ENCODE data around the gene LRCH1. TPM values are rescaled to one million over a fixed set of nuclear protein-coding genes. Genes with fewer than 3 reads are reported as not detected.
A peak's percentile ranks its signal among the peaks of the same experiment; 100 is the strongest.

The LRCH1 gene
- total RNA-seq, 2 experiments from 2014 or later: 19.8 to 20.9 TPM

- H3K4me1 Mint-ChIP-seq: peaks cover 39% of the 10 kb centered on the region
- H3K27ac Mint-ChIP-seq: no peak overlapping the region
- no peaks in the 10 kb centered on the region for H3K27me3 Mint-ChIP-seq
- no peak for DNase-seq
- H3K36me3 Mint-ChIP-seq: no peaks in the 10 kb centered on the region
- H3K4me3 Mint-ChIP-seq: no peak overlapping the region
- no peaks in the 10 kb centered on the region for H3K9me3 Mint-ChIP-seq (ENCODE audit: low read depth)
- ATAC-seq: no peak
- CTCF ChIA-PET: interaction anchor here (1.1 to 1.6 kb wide), 5 partner anchors 11 to 165 kb away, joined by 3 to 5 read pairs (median 3); no protein-coding TSS in a partner anchor
These were observed 3.4 kb downstream of the LRCH1 start for GRCh38 chr13:46556418-46556779.

GRCh38 chr13:46559272-46559805 is 6.4 kb downstream of the LRCH1 start:
- Mint-ChIP-seq H3K9me3 (ENCODE audit: low read depth) (no peaks in the 10 kb centered on the region), H3K4me1 (peaks cover 25% of the 10 kb centered on the region), H3K27me3 (no peaks in the 10 kb centered on the region), H3K4me3 (no peak overlapping the region), H3K27ac (no peak overlapping the region), H3K36me3 (peaks cover 4% of the 10 kb centered on the region)
- no peak for DNase-seq
- CTCF ChIA-PET: interaction anchor here (2.7 kb wide), 1 partner anchor 8 kb away, joined by 12 read pairs; no protein-coding TSS in a partner anchor
- ATAC-seq: no peak

- no peak for ATAC-seq
- Mint-ChIP-seq H3K9me3 (ENCODE audit: low read depth) (no peaks in the 10 kb centered on the region), H3K36me3 (peaks cover 4% of the 10 kb centered on the region), H3K27me3 (no peaks in the 10 kb centered on the region), H3K27ac (no peak overlapping the region), H3K4me3 (no peak overlapping the region), H3K4me1 (peaks cover 18% of the 10 kb centered on the region)
- no peak for DNase-seq
- CTCF ChIA-PET: interaction anchor here (2.7 kb wide), 1 partner anchor 9 kb away, joined by 12 read pairs; no protein-coding TSS in a partner anchor
These were observed 7.8 kb downstream of the LRCH1 start for GRCh38 chr13:46560778-46561177.

- Mint-ChIP-seq H3K36me3 (peaks cover 4% of the 10 kb centered on the region), H3K4me1 (peaks cover 16% of the 10 kb centered on the region), H3K27ac (no peak overlapping the region), H3K4me3 (no peak overlapping the region), H3K27me3 (no peaks in the 10 kb centered on the region), H3K9me3 (ENCODE audit: low read depth) (no peaks in the 10 kb centered on the region)
- CTCF ChIA-PET: interaction anchor here (2.7 kb wide), 1 partner anchor 10 kb away, joined by 12 read pairs; no protein-coding TSS in a partner anchor
- no peak for DNase-seq
- ATAC-seq: no peak
These were observed 8.3 kb downstream of the LRCH1 start for GRCh38 chr13:46561286-46561685.

DNA sequence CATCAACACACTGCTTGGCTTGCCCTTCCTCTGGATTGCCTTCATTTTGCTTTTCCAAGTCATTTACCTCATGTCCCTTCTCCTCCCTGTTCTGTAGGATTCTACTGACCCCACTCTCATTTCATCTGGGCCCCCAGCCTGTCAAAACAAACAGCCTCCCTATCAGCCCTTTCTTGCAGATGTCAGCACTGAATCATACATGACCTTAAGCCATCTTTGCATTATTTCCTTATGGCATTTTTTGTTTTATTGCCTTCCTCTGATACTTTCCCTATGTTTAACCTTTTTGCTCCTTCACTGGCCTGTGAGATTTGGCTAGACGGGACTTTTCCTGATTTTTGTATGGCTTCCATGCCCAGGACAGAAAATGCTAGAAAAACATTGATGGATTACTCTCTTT is 8.7 kb downstream of the LRCH1 start:
- DNase-seq (no peak), ATAC-seq (no peak)
- CTCF ChIA-PET: interaction anchor here (2.7 kb wide), 1 partner anchor 10 kb away, joined by 12 read pairs; no protein-coding TSS in a partner anchor
- Mint-ChIP-seq H3K36me3 (peaks cover 4% of the 10 kb centered on the region), H3K27me3 (no peaks in the 10 kb centered on the region), H3K4me1 (peaks cover 13% of the 10 kb centered on the region), H3K27ac (no peak overlapping the region), H3K9me3 (ENCODE audit: low read depth) (no peaks in the 10 kb centered on the region), H3K4me3 (no peak overlapping the region)

DNA sequence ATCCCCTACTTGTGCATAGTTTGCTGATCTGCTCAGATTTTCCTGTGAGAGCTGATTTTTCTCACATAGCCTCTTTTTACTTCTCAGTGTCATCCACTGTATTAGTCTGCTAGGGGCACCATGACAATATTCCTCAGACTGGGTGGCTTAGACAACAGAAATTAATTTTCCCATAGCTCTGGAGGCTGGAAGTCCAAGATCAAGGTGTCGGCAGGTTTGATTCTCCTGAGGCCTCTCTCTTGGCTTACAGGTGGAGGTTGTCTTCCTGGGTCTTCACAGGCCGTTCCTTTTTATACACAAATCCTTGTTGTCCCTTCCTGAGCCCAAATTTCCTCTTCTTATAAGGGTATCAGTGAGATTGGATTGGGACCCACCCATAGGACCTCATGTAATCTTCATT is 9.2 kb downstream of the LRCH1 start:
- no peaks in the 10 kb centered on the region for H3K9me3 Mint-ChIP-seq (ENCODE audit: low read depth)
- CTCF ChIA-PET: interaction anchor here (2.7 kb wide), 1 partner anchor 11 kb away, joined by 12 read pairs; no protein-coding TSS in a partner anchor

DNA sequence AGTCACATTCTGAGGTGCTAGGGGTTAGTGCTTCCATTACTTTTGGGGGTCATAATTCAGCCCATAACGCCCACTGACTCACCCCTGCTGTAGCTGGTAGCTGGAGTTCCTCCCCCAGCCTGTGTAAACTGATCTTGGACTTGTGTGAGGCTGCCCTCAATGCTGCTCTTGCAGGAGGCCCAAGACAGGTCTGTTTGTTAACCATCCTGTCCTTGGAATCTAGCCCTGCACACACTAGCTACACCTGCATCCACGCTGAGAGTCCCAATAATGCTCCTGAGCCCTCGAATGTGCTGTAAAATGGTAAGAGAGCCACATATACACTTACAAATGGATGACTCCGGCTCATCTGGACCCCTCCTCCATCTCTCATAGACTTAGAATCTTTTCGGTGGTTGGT is 9.6 kb downstream of the LRCH1 start:
- H3K27ac Mint-ChIP-seq: no peak overlapping the region
- H3K27me3 Mint-ChIP-seq: no peaks in the 10 kb centered on the region
- no peak overlapping the region for H3K4me3 Mint-ChIP-seq
- H3K36me3 Mint-ChIP-seq: peaks cover 4% of the 10 kb centered on the region
- CTCF ChIA-PET: no interaction called here
- ATAC-seq: no peak
- no peaks in the 10 kb centered on the region for H3K9me3 Mint-ChIP-seq (ENCODE audit: low read depth)
- H3K4me1 Mint-ChIP-seq: peaks cover 8% of the 10 kb centered on the region
- no peak for DNase-seq

More for the DNA sequence above, 9.2 kb downstream of the LRCH1 start:
- no peaks in the 10 kb centered on the region for H3K27me3 Mint-ChIP-seq
- H3K4me3 Mint-ChIP-seq: no peak overlapping the region
- H3K27ac Mint-ChIP-seq: no peak overlapping the region
- peaks cover 8% of the 10 kb centered on the region for H3K4me1 Mint-ChIP-seq
- no peak for DNase-seq
- peaks cover 4% of the 10 kb centered on the region for H3K36me3 Mint-ChIP-seq
- no peak for ATAC-seq

DNA sequence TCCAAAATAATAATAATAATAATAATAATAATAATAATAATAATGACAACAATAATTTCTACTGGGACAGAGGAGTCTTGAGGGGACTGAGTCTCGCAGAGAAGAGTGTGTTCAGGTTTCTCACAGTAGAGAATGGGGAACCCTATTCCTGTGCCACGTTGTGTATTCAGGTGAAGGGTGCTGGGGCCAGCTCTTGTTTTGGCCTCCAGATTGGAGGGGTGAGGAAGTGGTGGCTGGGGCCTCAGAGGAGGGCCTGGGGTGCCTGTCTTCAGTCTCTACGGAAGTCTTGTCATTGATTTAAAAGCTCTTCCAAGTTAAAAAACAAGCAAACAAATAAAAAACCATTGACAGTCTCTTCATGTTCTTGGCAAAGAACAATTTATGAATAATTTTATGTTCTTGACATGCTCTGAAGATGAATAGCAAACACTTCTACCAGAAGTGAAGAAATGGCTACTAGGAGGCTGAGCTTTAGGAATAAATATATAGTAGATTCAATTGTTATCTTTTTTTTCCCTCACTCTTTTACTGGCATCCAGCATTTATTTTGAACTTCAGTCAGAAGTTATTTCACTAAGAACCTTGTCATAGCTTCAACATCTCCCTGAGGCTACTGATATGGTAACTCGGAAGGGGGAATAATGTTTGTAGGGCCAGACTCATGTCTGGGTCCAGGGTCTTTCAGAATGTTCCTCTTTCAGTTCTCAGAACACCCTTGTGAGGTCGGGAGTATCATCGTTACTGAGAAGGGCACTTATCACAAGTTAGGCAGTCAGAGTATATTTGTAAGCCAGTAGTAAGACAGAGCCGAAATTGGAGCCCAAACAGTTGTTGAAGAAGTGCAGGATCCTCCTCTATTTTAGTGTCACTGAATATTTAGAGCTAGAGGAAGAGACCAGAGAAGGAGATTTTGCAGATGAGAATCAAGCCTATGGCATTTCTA is 13.1 kb downstream of the LRCH1 start:
- Mint-ChIP-seq H3K9me3 (ENCODE audit: low read depth) (no peaks in the 10 kb centered on the region), H3K4me1 (peaks cover 13% of the 10 kb centered on the region), H3K27ac (no peak overlapping the region), H3K27me3 (no peaks in the 10 kb centered on the region), H3K36me3 (peaks cover 4% of the 10 kb centered on the region), H3K4me3 (no peak overlapping the region)
- DNase-seq (no peak), ATAC-seq (no peak)
- CTCF ChIA-PET: no interaction called here

DNA sequence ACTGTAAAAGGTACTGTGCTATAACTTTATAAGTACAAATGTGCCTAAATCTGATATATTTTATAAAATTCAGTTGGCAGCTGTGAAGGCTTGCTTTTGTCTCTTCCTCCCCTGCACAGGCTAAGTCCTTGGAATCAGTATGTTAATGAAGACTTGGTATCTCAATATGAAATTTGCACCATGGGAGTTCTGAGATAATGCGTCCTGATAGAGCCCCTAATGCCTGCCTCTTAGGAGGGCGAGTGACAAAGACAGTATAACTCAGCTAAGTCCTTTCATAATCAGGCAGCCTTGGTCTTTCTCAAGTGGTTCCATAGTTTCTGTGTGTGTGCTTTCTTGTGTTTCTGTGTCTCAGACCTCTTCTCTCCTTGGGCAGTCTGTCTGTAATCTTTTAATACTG is 14.7 kb downstream of the LRCH1 start:
- Mint-ChIP-seq H3K9me3 (ENCODE audit: low read depth) (no peaks in the 10 kb centered on the region), H3K36me3 (peaks cover 2% of the 10 kb centered on the region), H3K27me3 (no peaks in the 10 kb centered on the region), H3K4me1 (peaks cover 24% of the 10 kb centered on the region), H3K27ac (no peak overlapping the region), H3K4me3 (no peak overlapping the region)
- ATAC-seq (no peak), DNase-seq (no peak)
- CTCF ChIA-PET: no interaction called here

DNA sequence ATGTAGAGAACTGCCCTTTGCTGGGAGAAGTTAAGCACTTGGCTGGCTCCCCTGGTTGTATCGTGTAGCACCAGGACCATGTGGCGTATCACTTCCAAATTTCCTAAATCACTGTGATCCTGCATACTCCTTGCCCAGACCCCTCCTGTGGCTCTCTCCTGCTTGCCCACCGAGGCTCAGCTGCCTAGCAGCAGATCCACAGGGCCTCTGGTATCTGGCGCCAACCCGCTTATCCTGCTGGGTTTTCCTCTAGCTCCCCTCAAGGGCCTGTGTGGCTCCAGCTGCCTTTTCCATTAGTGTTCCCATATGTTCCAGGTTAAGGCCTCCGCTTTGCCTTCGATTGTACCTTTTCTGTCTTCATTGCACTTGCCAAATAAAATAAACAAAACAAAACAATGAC is 16.5 kb downstream of the LRCH1 start:
- no peaks in the 10 kb centered on the region for H3K27me3 Mint-ChIP-seq
- no peaks in the 10 kb centered on the region for H3K36me3 Mint-ChIP-seq
- H3K27ac Mint-ChIP-seq: no peak overlapping the region
- H3K4me1 Mint-ChIP-seq: peaks cover 27% of the 10 kb centered on the region
- ATAC-seq (no peak), DNase-seq (no peak)
- H3K4me3 Mint-ChIP-seq: no peak overlapping the region
- CTCF ChIA-PET: no interaction called here
- H3K9me3 Mint-ChIP-seq (ENCODE audit: low read depth): no peaks in the 10 kb centered on the region

- Mint-ChIP-seq H3K4me3 (no peak overlapping the region), H3K9me3 (ENCODE audit: low read depth) (no peaks in the 10 kb centered on the region), H3K4me1 (peaks cover 27% of the 10 kb centered on the region), H3K27me3 (no peaks in the 10 kb centered on the region), H3K27ac (no peak overlapping the region), H3K36me3 (no peaks in the 10 kb centered on the region)
- ATAC-seq (no peak), DNase-seq (no peak)
- CTCF ChIA-PET: interaction anchor here (1.4 kb wide), 1 partner anchor 19 kb away, joined by 3 read pairs; no protein-coding TSS in a partner anchor
These were observed 17.3 kb downstream of the LRCH1 start for GRCh38 chr13:46570273-46570672.

GRCh38 chr13:46571189-46571908 is 18.4 kb downstream of the LRCH1 start:
- Mint-ChIP-seq H3K27me3 (no peaks in the 10 kb centered on the region), H3K4me3 (no peak overlapping the region), H3K36me3 (no peaks in the 10 kb centered on the region), H3K4me1 (peaks cover 31% of the 10 kb centered on the region), H3K27ac (no peak overlapping the region), H3K9me3 (ENCODE audit: low read depth) (no peaks in the 10 kb centered on the region)
- CTCF ChIA-PET: interaction anchor here (1.1 to 1.4 kb wide), 2 partner anchors 9 to 20 kb away, joined by 3 read pairs; no protein-coding TSS in a partner anchor
- DNase-seq: no peak
- peak; percentile 57 for ATAC-seq

DNA sequence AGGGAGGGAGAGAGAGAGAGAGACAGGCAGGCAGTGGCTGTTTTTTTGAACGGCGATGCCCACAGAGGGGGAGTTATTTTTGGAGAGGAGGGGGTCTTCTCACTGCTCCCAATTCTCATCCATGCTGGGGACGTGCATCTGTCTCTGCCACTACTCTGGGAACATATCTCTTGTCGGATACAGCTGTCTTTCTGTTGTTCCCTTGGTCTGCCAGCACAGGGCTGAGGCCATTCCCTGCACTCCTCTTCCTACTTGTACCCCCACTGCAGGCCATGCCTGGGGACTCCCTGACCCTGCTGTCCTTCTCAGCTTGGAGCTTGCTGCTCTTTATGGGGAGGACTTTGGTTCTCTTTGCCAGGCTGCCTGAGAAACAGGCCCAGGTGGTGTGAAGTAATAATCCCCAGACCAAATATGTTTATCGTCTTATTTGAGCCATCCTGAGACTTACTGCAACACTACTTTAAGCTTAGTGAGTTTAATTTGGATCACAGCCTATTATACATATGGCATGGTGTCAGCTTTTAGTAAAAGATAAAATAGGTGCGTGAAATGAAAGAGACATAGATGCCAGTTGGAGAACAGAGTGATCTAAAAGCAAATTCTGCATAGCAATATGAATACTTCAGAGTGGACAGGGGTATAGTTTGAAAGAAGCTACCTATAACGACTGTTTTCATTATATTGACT is 19.1 kb downstream of the LRCH1 start:
- DNase-seq: no peak
- Mint-ChIP-seq H3K9me3 (ENCODE audit: low read depth) (no peaks in the 10 kb centered on the region), H3K36me3 (no peaks in the 10 kb centered on the region), H3K4me3 (no peak overlapping the region), H3K27me3 (no peaks in the 10 kb centered on the region), H3K27ac (no peak overlapping the region), H3K4me1 (peaks cover 32% of the 10 kb centered on the region)
- CTCF ChIA-PET: interaction anchor here (1.0 to 1.1 kb wide), 2 partner anchors 9 to 20 kb away, joined by 3 to 5 read pairs; no protein-coding TSS in a partner anchor
- no peak for ATAC-seq
